ENCODE measurements around the gene RAB5B. TPM values are rescaled to one million over a fixed set of nuclear protein-coding genes. Genes with fewer than 3 reads are reported as not detected.

RAB5B gene
- total RNA-seq, 5 donors from 2014 or later (not counting 1 experiment from before 2014, with no cell fraction given): 58.6 to 99.8 (median 85.7) TPM

GRCh38 chr12:55932551-55932910, 41.3 kb upstream of the RAB5B start:
- no peaks in the 10 kb centered on the region for H3K27me3 ChIP-seq (replicated peaks in 1 of 2; ENCODE audit: control insufficient read depth in 2 of 2, extremely low read depth in 1 of 2, insufficient read depth in 2 of 2, low read length in 1 of 2)
- Mint-ChIP-seq H3K4me3 (peak overlapping the region; percentile 96 to 100 (median 97)), H3K4me1 (peaks cover 62 to 80% (median 76%) of the 10 kb centered on the region in 3 donors), H3K9me3 (no peaks in the 10 kb centered on the region), H3K36me3 (peaks cover 40% of the 10 kb centered on the region), H3K27ac (peak overlapping the region; percentile 96 to 99), H3K27me3 (no peaks in the 10 kb centered on the region)
- H3K36me3 ChIP-seq (ENCODE audit: control insufficient read depth in 2 of 2, extremely low read depth in 1 of 2, insufficient read depth in 1 of 2, low read length in 1 of 2): peaks cover 3 to 38% of the 10 kb centered on the region in 2 donors
- ChIA-PET POLR2A (no interaction called here), CTCF (interaction anchor here in 1 of 2 donors (1.0 to 1.3 kb wide), 2 partner anchors 42 to 115 kb away, joined by 4 to 6 read pairs; partner anchors contain the start of genes ORMDL2, RAB5B and SARNP)
- ATAC-seq (replicated peaks in 1 of 4): peak in 1 of 4 experiments; percentile 8
- peak overlapping the region; percentile 88 to 93 for H3K4me3 ChIP-seq (ENCODE audit: control insufficient read depth in 1 of 2, extremely low read depth in 1 of 2, low read length in 1 of 2)
- WGBS (ENCODE audit: insufficient coverage): 0% methylated on average over 1 of the region's 4 CpGs
- DNase-seq: peak in 34 of 35 experiments; percentile 23 to 70 (median 55)
- H3K9me3 ChIP-seq: no peaks in the 10 kb centered on the region
- H3K27ac ChIP-seq (ENCODE audit: low read length): peak overlapping the region; percentile 73
- H3K4me1 ChIP-seq (ENCODE audit: control insufficient read depth in 1 of 2, extremely low read depth in 1 of 2, insufficient read depth in 2 of 2, low read length in 2 of 2): peaks cover 43 to 71% of the 10 kb centered on the region in 2 experiments

- ChIA-PET POLR2A (interaction anchor here in 1 of 2 donors (0.5 to 1.2 kb wide), 2 partner anchors 115 to 180 kb away, joined by 4 to 10 read pairs; partner anchors contain the start of genes ORMDL2 and SARNP), CTCF (interaction anchor here (0.7 to 1.3 kb wide), 5 partner anchors 9 to 115 kb away, joined by 3 to 9 read pairs (median 4); partner anchors contain the start of genes ORMDL2 (in 1 of the 2), RAB5B (in 1 of the 2) and SARNP (in 1 of the 2))
- peaks cover 43% of the 10 kb centered on the region for H3K36me3 Mint-ChIP-seq
- H3K27ac Mint-ChIP-seq: peak overlapping the region; percentile 96 to 99
- DNase-seq: peak in 2 of 35 experiments; percentile 35 to 36
- no peak for ATAC-seq (replicated peaks in 1 of 4)
- H3K4me1 ChIP-seq (ENCODE audit: control insufficient read depth in 1 of 2, extremely low read depth in 1 of 2, insufficient read depth in 2 of 2, low read length in 2 of 2): peaks cover 48 to 75% of the 10 kb centered on the region in 2 experiments
- WGBS (ENCODE audit: insufficient coverage): 20% methylated on average over 1 of the region's 7 CpGs
- H3K36me3 ChIP-seq (ENCODE audit: control insufficient read depth in 2 of 2, extremely low read depth in 1 of 2, insufficient read depth in 1 of 2, low read length in 1 of 2): peaks cover 4 to 45% of the 10 kb centered on the region in 2 donors
- H3K4me3 Mint-ChIP-seq: peak overlapping the region; percentile 96 to 100 (median 97)
- peak overlapping the region; percentile 73 for H3K27ac ChIP-seq (ENCODE audit: low read length)
- no peaks in the 10 kb centered on the region for H3K27me3 ChIP-seq (replicated peaks in 1 of 2; ENCODE audit: control insufficient read depth in 2 of 2, extremely low read depth in 1 of 2, insufficient read depth in 2 of 2, low read length in 1 of 2)
- peaks cover 64 to 81% (median 78%) of the 10 kb centered on the region in 3 donors for H3K4me1 Mint-ChIP-seq
- H3K27me3 Mint-ChIP-seq: no peaks in the 10 kb centered on the region
- no peaks in the 10 kb centered on the region for H3K9me3 Mint-ChIP-seq
- H3K9me3 ChIP-seq: no peaks in the 10 kb centered on the region
- peak overlapping the region; percentile 88 to 93 for H3K4me3 ChIP-seq (ENCODE audit: control insufficient read depth in 1 of 2, extremely low read depth in 1 of 2, low read length in 1 of 2)
These were observed 40.6 kb upstream of the RAB5B start for GRCh38 chr12:55933169-55933798.

- Mint-ChIP-seq H3K36me3 (peaks cover 51% of the 10 kb centered on the region), H3K4me1 (peaks cover 69 to 86% (median 81%) of the 10 kb centered on the region in 3 donors), H3K27me3 (no peaks in the 10 kb centered on the region), H3K27ac (peak overlapping the region; percentile 96 to 99), H3K9me3 (no peaks in the 10 kb centered on the region), H3K4me3 (peak overlapping the region; percentile 96 to 100 (median 97))
- Histone ChIP-seq H3K27me3 (replicated peaks in 1 of 2; ENCODE audit: control insufficient read depth in 2 of 2, extremely low read depth in 1 of 2, insufficient read depth in 2 of 2, low read length in 1 of 2) (no peaks in the 10 kb centered on the region), H3K36me3 (ENCODE audit: control insufficient read depth in 2 of 2, extremely low read depth in 1 of 2, insufficient read depth in 1 of 2, low read length in 1 of 2) (peaks cover 5 to 53% of the 10 kb centered on the region in 2 donors), H3K4me3 (ENCODE audit: control insufficient read depth in 1 of 2, extremely low read depth in 1 of 2, low read length in 1 of 2) (peak overlapping the region; percentile 88 to 93), H3K4me1 (ENCODE audit: control insufficient read depth in 1 of 2, extremely low read depth in 1 of 2, insufficient read depth in 2 of 2, low read length in 2 of 2) (peaks cover 52 to 74% of the 10 kb centered on the region in 2 experiments), H3K9me3 (no peaks in the 10 kb centered on the region), H3K27ac (ENCODE audit: low read length) (peak overlapping the region; percentile 73)
- no peak for DNase-seq
- POLR2A ChIA-PET: interaction anchor here (0.6 to 1.2 kb wide), 4 partner anchors 26 to 437 kb away, joined by 4 to 5 read pairs (median 4); partner anchors contain the start of genes ORMDL2 (in 1 of the 2) and SARNP (in 1 of the 2)
- CTCF ChIA-PET: interaction anchor here (0.6 to 3.3 kb wide), 9 partner anchors 8 to 196 kb away, joined by 3 to 13 read pairs (median 4); partner anchors contain the start of genes ORMDL2 (in 1 of the 2), RAB5B (in 1 of the 2) and SARNP (in 1 of the 2)
- no CpG with 5 or more reads among the region's 1 CpG for WGBS (ENCODE audit: insufficient coverage)
- ATAC-seq (replicated peaks in 1 of 4): no peak
These were observed 39.8 kb upstream of the RAB5B start for GRCh38 chr12:55933799-55934742.

GRCh38 chr12:55934773-55935172, 39.1 kb upstream of the RAB5B start:
- Mint-ChIP-seq H3K4me1 (peaks cover 71 to 86% (median 81%) of the 10 kb centered on the region in 3 donors), H3K27me3 (no peaks in the 10 kb centered on the region), H3K36me3 (peaks cover 58% of the 10 kb centered on the region), H3K4me3 (peak overlapping the region; percentile 96 to 100 (median 97)), H3K9me3 (no peaks in the 10 kb centered on the region), H3K27ac (peak overlapping the region; percentile 96 to 99)
- ATAC-seq (replicated peaks in 1 of 4) (no peak), DNase-seq (no peak)
- H3K4me3 ChIP-seq (ENCODE audit: control insufficient read depth in 1 of 2, extremely low read depth in 1 of 2, low read length in 1 of 2): peak overlapping the region; percentile 53 to 88
- POLR2A ChIA-PET: no interaction called here
- no peaks in the 10 kb centered on the region for H3K9me3 ChIP-seq
- H3K4me1 ChIP-seq (ENCODE audit: control insufficient read depth in 1 of 2, extremely low read depth in 1 of 2, insufficient read depth in 2 of 2, low read length in 2 of 2): peaks cover 58 to 77% of the 10 kb centered on the region in 2 experiments
- CTCF ChIA-PET: interaction anchor here in 1 of 2 donors (1.1 to 3.3 kb wide), 4 partner anchors 9 to 197 kb away, joined by 3 to 13 read pairs (median 4); no protein-coding TSS in a partner anchor
- peaks cover 8 to 60% of the 10 kb centered on the region in 2 donors for H3K36me3 ChIP-seq (ENCODE audit: control insufficient read depth in 2 of 2, extremely low read depth in 1 of 2, insufficient read depth in 1 of 2, low read length in 1 of 2)
- peak overlapping the region; percentile 73 for H3K27ac ChIP-seq (ENCODE audit: low read length)
- 60% methylated on average over 1 of the region's 1 CpG for WGBS (ENCODE audit: insufficient coverage)
- H3K27me3 ChIP-seq (replicated peaks in 1 of 2; ENCODE audit: control insufficient read depth in 2 of 2, extremely low read depth in 1 of 2, insufficient read depth in 2 of 2, low read length in 1 of 2): no peaks in the 10 kb centered on the region

- peaks cover 74 to 86% (median 81%) of the 10 kb centered on the region in 3 donors for H3K4me1 Mint-ChIP-seq
- Histone ChIP-seq H3K36me3 (ENCODE audit: control insufficient read depth in 2 of 2, extremely low read depth in 1 of 2, insufficient read depth in 1 of 2, low read length in 1 of 2) (peaks cover 11 to 70% of the 10 kb centered on the region in 2 donors), H3K4me3 (ENCODE audit: control insufficient read depth in 1 of 2, extremely low read depth in 1 of 2, low read length in 1 of 2) (peak overlapping the region; percentile 53 to 88), H3K9me3 (no peaks in the 10 kb centered on the region), H3K27ac (ENCODE audit: low read length) (peak overlapping the region; percentile 73), H3K4me1 (ENCODE audit: control insufficient read depth in 1 of 2, extremely low read depth in 1 of 2, insufficient read depth in 2 of 2, low read length in 2 of 2) (peaks cover 63 to 82% of the 10 kb centered on the region in 2 experiments), H3K27me3 (replicated peaks in 1 of 2; ENCODE audit: control insufficient read depth in 2 of 2, extremely low read depth in 1 of 2, insufficient read depth in 2 of 2, low read length in 1 of 2) (no peaks in the 10 kb centered on the region)
- WGBS (ENCODE audit: insufficient coverage): 29% methylated on average over 5 of the region's 26 CpGs
- no peaks in the 10 kb centered on the region for H3K9me3 Mint-ChIP-seq
- H3K27ac Mint-ChIP-seq: peak overlapping the region; percentile 96 to 99
- POLR2A ChIA-PET: no interaction called here
- DNase-seq (peak in 5 of 35 experiments; percentile 26 to 46 (median 34)), ATAC-seq (replicated peaks in 1 of 4) (no peak)
- H3K4me3 Mint-ChIP-seq: peak overlapping the region; percentile 96 to 100 (median 97)
- peaks cover 68% of the 10 kb centered on the region for H3K36me3 Mint-ChIP-seq
- CTCF ChIA-PET: interaction anchor here in 1 of 2 donors (0.5 to 3.3 kb wide), 7 partner anchors 8 to 197 kb away, joined by 4 to 13 read pairs (median 4); partner anchors contain the start of gene ORMDL2
- no peaks in the 10 kb centered on the region for H3K27me3 Mint-ChIP-seq
These were observed 38.1 kb upstream of the RAB5B start for GRCh38 chr12:55935738-55936151.
